Chondrocyte (in vitro differentiated cells): ENCODE results near the gene ISCU. TPM values are rescaled to one million over a fixed set of nuclear protein-coding genes. Genes with fewer than 3 reads are reported as not detected.

ENCODE experiments used
- DNase-seq: peaks from one replicate; pipeline ENCODE4 v3.0.0; 2021; ENCODE audit warnings: mixed read lengths, low spot score
- H3K27ac Mint-ChIP-seq: one replicate; pipeline ENCODE4 v1.8.0; 2021; ENCODE audit warnings: mild to moderate bottlenecking, moderate library complexity, mixed read lengths; ENCODE audit not compliant: unreplicated experiment
- H3K27me3 Mint-ChIP-seq: 2 replicates; pipeline ENCODE4 v1.8.0; 2021; ENCODE audit warnings: low read depth, mixed read lengths
- H3K36me3 Mint-ChIP-seq: 2 replicates; pipeline ENCODE4 v1.8.0; 2021; ENCODE audit warnings: low read depth, mixed read lengths
- H3K4me1 Mint-ChIP-seq: 2 replicates; pipeline ENCODE4 v1.8.0; 2021; ENCODE audit warnings: low read depth, mild to moderate bottlenecking, mixed read lengths
- H3K4me3 Mint-ChIP-seq: one replicate; pipeline ENCODE4 v1.8.0; 2021; ENCODE audit warnings: mild to moderate bottlenecking, moderate library complexity, mixed read lengths; ENCODE audit not compliant: unreplicated experiment
- H3K9me3 Mint-ChIP-seq: 2 replicates; pipeline ENCODE4 v1.8.0; 2021; ENCODE audit warnings: low read depth, mixed read lengths
- CTCF ChIP-seq: fragments of 200-600 bp; sonication (generic); IDR thresholded peaks from 2 replicates; pipeline ENCODE4 v1.5.0; 2021; ENCODE audit warnings: antibody characterized with exemption, mild to moderate bottlenecking, moderate library complexity
- total RNA-seq: library from RNA; stranded (reverse); gene quantifications from 3 replicates; pipeline ENCODE4 v1.2.1, GENCODE V29; 2021

Gene ISCU
- total RNA-seq, 1 donor from 2014 or later = 84.8 TPM

- Mint-ChIP-seq H3K36me3 (peaks cover 29% of the 10 kb centered on the region), H3K9me3 (no peaks in the 10 kb centered on the region), H3K4me3 (peak overlapping the region; percentile 100), H3K27me3 (no peaks in the 10 kb centered on the region), H3K27ac (peak overlapping the region; percentile 97), H3K4me1 (peaks cover 54% of the 10 kb centered on the region)
- TF ChIP-seq CTCF = peak; percentile 43
- DNase-seq = no peak
Measured at GRCh38 chr12:108563804-108564151, 1.4 kb downstream of the ISCU start.

- no peak for DNase-seq
- TF ChIP-seq CTCF = no peak
- Mint-ChIP-seq H3K27me3 (no peaks in the 10 kb centered on the region), H3K4me3 (no peak overlapping the region), H3K36me3 (peaks cover 32% of the 10 kb centered on the region), H3K9me3 (no peaks in the 10 kb centered on the region), H3K4me1 (peaks cover 45% of the 10 kb centered on the region), H3K27ac (peak overlapping the region; percentile 49)
Measured at GRCh38 chr12:108564724-108565123, 2.3 kb downstream of the ISCU start.

- Mint-ChIP-seq H3K27me3 (no peaks in the 10 kb centered on the region), H3K4me3 (no peak overlapping the region)
Measured at GRCh38 chr12:108565146-108565545, 2.8 kb downstream of the ISCU start.

GRCh38 chr12:108565976-108566375 lies 3.6 kb downstream of the ISCU start:
- Mint-ChIP-seq H3K4me3 (no peak overlapping the region), H3K4me1 (peaks cover 42% of the 10 kb centered on the region), H3K27me3 (no peaks in the 10 kb centered on the region), H3K27ac (peak overlapping the region; percentile 66), H3K36me3 (peaks cover 31% of the 10 kb centered on the region), H3K9me3 (no peaks in the 10 kb centered on the region)
- no peak for DNase-seq
- TF ChIP-seq CTCF = no peak

More at GRCh38 chr12:108565146-108565545, 2.8 kb downstream of the ISCU start:
- Mint-ChIP-seq H3K4me1 (peaks cover 41% of the 10 kb centered on the region), H3K9me3 (no peaks in the 10 kb centered on the region), H3K36me3 (peaks cover 32% of the 10 kb centered on the region), H3K27ac (no peak overlapping the region)
- no peak for TF ChIP-seq CTCF
- DNase-seq = no peak

- H3K36me3 Mint-ChIP-seq = peaks cover 31% of the 10 kb centered on the region
Measured at GRCh38 chr12:108566452-108566851, 4.1 kb downstream of the ISCU start.

More at GRCh38 chr12:108566452-108566851, 4.1 kb downstream of the ISCU start:
- Mint-ChIP-seq H3K27ac (peak overlapping the region; percentile 66), H3K4me1 (peaks cover 42% of the 10 kb centered on the region), H3K27me3 (no peaks in the 10 kb centered on the region), H3K4me3 (no peak overlapping the region), H3K9me3 (no peaks in the 10 kb centered on the region)
- TF ChIP-seq CTCF = no peak
- no peak for DNase-seq
